ENCODE measurements around the gene ACCSL.

ACCSL gene

DNA sequence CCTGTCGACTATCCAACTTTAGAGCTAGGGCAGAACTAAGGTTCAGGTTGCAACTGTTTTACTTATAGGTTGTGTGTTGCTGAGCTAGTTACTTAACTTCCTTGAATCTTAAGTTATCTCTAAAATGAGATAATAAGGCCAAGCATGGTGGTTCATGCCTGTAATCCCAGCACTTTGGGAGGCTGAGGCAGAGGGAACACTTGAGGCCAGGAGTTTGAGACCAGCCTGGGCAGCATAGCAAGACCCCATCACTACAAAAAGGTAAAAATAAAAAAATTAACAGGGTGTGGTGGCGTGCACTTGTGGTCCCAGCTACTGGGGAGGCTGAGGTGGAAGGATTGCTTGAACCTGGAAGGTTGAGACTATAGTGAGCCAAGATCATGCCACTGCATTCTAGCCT, 20.4 kb downstream of the ACCSL start:
- TF ChIP-seq ZNF8 (CRISPR knock-in tag; IDR thresholded peaks at IDR 0.05) (no peak), TOX (CRISPR knock-in tag; IDR thresholded peaks at IDR 0.05; ENCODE audit: borderline replicate concordance) (no peak), ESRRG (CRISPR knock-in tag; IDR thresholded peaks at IDR 0.05) (no peak), ZFP30 (CRISPR knock-in tag; IDR thresholded peaks at IDR 0.05) (no peak), GLIS3 (CRISPR knock-in tag; IDR thresholded peaks at IDR 0.05) (no peak), ZNF565 (CRISPR knock-in tag; conservative IDR thresholded peaks at IDR 0.05; ENCODE audit: low read depth) (no peak), ZNF70 (CRISPR knock-in tag; IDR thresholded peaks at IDR 0.05) (no peak), RARB (CRISPR knock-in tag; IDR thresholded peaks at IDR 0.05) (no peak), PPARA (CRISPR knock-in tag; IDR thresholded peaks at IDR 0.05; ENCODE audit: borderline replicate concordance) (no peak)
- TF ChIP-seq, protein P1, sequence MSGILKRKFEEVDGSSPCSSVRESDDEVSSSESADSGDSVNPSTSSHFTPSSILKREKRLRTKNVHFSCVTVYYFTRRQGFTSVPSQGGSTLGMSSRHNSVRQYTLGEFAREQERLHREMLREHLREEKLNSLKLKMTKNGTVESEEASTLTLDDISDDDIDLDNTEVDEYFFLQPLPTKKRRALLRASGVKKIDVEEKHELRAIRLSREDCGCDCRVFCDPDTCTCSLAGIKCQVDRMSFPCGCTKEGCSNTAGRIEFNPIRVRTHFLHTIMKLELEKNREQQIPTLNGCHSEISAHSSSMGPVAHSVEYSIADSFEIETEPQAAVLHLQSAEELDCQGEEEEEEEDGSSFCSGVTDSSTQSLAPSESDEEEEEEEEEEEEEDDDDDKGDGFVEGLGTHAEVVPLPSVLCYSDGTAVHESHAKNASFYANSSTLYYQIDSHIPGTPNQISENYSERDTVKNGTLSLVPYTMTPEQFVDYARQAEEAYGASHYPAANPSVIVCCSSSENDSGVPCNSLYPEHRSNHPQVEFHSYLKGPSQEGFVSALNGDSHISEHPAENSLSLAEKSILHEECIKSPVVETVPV (CRISPR knock-in tag; IDR thresholded peaks at IDR 0.05), result no peak
- no peak for ATAC-seq

DNA sequence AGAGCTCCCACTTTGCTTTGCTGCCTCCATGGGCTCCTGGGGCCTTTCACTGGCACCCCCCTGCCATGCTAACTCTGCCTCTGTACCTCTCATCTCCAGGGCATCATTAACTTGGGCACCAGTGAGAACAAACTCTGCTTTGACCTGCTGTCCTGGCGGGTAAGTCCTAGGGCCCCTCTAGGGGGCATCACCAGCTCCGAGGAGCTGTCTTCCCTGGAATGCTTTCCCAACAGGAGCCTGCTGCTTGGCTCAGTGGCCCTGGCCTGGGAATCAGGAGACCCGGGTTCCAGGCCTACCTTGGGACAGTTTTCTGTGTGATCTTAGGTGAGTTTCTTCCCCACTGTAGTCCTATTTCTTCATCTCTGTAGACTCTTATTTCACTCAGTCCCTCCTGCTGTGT, 23.4 kb downstream of the ACCSL start:
- TF ChIP-seq, protein P2, sequence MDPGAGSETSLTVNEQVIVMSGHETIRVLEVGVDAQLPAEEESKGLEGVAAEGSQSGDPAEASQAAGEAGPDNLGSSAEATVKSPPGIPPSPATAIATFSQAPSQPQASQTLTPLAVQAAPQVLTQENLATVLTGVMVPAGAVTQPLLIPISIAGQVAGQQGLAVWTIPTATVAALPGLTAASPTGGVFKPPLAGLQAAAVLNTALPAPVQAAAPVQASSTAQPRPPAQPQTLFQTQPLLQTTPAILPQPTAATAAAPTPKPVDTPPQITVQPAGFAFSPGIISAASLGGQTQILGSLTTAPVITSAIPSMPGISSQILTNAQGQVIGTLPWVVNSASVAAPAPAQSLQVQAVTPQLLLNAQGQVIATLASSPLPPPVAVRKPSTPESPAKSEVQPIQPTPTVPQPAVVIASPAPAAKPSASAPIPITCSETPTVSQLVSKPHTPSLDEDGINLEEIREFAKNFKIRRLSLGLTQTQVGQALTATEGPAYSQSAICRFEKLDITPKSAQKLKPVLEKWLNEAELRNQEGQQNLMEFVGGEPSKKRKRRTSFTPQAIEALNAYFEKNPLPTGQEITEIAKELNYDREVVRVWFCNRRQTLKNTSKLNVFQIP (CRISPR knock-in tag; IDR thresholded peaks at IDR 0.05; ENCODE audit: borderline replicate concordance, low read depth), result no peak
- TF ChIP-seq RARB (CRISPR knock-in tag; IDR thresholded peaks at IDR 0.05) (no peak), SNAI2 (CRISPR knock-in tag; IDR thresholded peaks at IDR 0.05) (no peak), GLIS3 (CRISPR knock-in tag; IDR thresholded peaks at IDR 0.05) (no peak), BACH2 (CRISPR knock-in tag; IDR thresholded peaks at IDR 0.05; ENCODE audit: borderline replicate concordance) (no peak), ARNTL (CRISPR knock-in tag; IDR thresholded peaks at IDR 0.05; ENCODE audit: borderline replicate concordance, low read depth) (no peak), ZFP30 (CRISPR knock-in tag; IDR thresholded peaks at IDR 0.05) (no peak), CSDC2 (CRISPR knock-in tag; IDR thresholded peaks at IDR 0.05) (no peak), TOX (CRISPR knock-in tag; IDR thresholded peaks at IDR 0.05; ENCODE audit: borderline replicate concordance) (no peak)
- TF ChIP-seq, protein P3, sequence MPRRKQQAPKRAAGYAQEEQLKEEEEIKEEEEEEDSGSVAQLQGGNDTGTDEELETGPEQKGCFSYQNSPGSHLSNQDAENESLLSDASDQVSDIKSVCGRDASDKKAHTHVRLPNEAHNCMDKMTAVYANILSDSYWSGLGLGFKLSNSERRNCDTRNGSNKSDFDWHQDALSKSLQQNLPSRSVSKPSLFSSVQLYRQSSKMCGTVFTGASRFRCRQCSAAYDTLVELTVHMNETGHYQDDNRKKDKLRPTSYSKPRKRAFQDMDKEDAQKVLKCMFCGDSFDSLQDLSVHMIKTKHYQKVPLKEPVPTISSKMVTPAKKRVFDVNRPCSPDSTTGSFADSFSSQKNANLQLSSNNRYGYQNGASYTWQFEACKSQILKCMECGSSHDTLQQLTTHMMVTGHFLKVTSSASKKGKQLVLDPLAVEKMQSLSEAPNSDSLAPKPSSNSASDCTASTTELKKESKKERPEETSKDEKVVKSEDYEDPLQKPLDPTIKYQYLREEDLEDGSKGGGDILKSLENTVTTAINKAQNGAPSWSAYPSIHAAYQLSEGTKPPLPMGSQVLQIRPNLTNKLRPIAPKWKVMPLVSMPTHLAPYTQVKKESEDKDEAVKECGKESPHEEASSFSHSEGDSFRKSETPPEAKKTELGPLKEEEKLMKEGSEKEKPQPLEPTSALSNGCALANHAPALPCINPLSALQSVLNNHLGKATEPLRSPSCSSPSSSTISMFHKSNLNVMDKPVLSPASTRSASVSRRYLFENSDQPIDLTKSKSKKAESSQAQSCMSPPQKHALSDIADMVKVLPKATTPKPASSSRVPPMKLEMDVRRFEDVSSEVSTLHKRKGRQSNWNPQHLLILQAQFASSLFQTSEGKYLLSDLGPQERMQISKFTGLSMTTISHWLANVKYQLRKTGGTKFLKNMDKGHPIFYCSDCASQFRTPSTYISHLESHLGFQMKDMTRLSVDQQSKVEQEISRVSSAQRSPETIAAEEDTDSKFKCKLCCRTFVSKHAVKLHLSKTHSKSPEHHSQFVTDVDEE (CRISPR knock-in tag; IDR thresholded peaks at IDR 0.05), result no peak
- TF ChIP-seq, protein P4, sequence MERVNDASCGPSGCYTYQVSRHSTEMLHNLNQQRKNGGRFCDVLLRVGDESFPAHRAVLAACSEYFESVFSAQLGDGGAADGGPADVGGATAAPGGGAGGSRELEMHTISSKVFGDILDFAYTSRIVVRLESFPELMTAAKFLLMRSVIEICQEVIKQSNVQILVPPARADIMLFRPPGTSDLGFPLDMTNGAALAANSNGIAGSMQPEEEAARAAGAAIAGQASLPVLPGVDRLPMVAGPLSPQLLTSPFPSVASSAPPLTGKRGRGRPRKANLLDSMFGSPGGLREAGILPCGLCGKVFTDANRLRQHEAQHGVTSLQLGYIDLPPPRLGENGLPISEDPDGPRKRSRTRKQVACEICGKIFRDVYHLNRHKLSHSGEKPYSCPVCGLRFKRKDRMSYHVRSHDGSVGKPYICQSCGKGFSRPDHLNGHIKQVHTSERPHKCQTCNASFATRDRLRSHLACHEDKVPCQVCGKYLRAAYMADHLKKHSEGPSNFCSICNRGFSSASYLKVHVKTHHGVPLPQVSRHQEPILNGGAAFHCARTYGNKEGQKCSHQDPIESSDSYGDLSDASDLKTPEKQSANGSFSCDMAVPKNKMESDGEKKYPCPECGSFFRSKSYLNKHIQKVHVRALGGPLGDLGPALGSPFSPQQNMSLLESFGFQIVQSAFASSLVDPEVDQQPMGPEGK (CRISPR knock-in tag; IDR thresholded peaks at IDR 0.05; ENCODE audit: borderline replicate concordance), result no peak
- ATAC-seq, result no peak

DNA sequence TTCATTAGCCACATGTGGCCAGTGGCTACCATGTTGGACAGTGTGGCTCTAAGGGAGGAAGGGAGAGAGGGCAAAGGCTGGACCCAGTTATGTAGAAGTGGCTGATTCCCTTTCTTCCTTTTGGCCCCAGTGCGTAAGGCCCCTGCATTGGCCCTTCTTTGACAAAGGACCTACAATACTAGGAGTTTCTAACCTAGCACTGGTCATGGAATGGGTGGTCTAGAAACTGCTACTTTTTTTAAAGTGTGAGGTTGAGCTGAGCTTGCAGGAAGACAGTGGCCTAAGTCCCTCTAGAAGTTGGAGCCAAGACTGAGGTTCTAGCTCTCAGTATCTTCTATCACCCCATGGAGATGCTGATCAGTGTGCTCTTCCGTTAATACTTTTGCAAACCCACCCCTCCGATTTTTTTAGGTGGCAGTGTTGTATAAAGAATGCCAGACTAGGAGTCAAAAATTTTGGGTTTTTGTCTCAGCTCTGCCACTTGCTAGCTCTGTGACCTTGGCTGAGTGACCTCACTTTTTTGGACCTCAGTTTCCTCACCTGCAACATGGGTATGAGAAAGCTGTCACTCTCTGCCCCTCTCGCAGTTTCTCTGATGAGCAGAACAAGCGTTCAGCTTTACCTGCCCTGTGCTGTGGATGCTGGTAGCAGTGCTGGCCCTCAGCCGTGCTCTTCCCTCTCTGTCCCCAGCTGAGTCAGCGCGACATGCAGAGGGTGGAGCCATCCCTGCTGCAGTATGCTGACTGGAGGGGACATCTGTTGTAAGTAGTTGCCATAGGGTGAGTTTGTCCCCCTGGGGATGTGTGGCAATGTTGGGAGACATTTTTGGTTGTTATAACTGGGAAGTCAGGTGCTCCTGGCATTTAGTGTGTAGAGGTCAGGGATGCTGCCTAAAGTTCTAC, 25.2 kb downstream of the ACCSL start:
- no peak for ATAC-seq
- TF ChIP-seq, protein P3 (CRISPR knock-in tag; IDR thresholded peaks at IDR 0.05), result no peak
- no peak for TF ChIP-seq ZFP3 (CRISPR knock-in tag; IDR thresholded peaks at IDR 0.05)
- no peak for TF ChIP-seq CSDC2 (CRISPR knock-in tag; IDR thresholded peaks at IDR 0.05)
- TF ChIP-seq OSR1 (CRISPR knock-in tag; IDR thresholded peaks at IDR 0.05), result no peak
- no peak for TF ChIP-seq ZC3H10 (CRISPR knock-in tag; IDR thresholded peaks at IDR 0.05)
- no peak for TF ChIP-seq SNAI2 (CRISPR knock-in tag; IDR thresholded peaks at IDR 0.05)
- TF ChIP-seq, protein P5, sequence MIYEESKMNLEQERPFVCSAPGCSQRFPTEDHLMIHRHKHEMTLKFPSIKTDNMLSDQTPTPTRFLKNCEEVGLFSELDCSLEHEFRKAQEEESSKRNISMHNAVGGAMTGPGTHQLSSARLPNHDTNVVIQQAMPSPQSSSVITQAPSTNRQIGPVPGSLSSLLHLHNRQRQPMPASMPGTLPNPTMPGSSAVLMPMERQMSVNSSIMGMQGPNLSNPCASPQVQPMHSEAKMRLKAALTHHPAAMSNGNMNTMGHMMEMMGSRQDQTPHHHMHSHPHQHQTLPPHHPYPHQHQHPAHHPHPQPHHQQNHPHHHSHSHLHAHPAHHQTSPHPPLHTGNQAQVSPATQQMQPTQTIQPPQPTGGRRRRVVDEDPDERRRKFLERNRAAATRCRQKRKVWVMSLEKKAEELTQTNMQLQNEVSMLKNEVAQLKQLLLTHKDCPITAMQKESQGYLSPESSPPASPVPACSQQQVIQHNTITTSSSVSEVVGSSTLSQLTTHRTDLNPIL (CRISPR knock-in tag; IDR thresholded peaks at IDR 0.05; ENCODE audit: low read depth), result no peak
